Cerebellar nuclear complex (tissue), 1 donor: ENCODE data around the gene XPC.
A peak's percentile ranks its signal among the peaks of the same experiment; 100 is the strongest.
"Not testable (repeated sequence)": the region's sequence is repeated elsewhere in the genome, so short reads cannot be mapped to it uniquely, and the experiment has no call there.

ENCODE experiments used
- DNase-seq, 2 experiments: peaks; one replicate each; lab custom pipeline; 2025; lab: John Stamatoyannopoulos, UW

XPC gene

DNA sequence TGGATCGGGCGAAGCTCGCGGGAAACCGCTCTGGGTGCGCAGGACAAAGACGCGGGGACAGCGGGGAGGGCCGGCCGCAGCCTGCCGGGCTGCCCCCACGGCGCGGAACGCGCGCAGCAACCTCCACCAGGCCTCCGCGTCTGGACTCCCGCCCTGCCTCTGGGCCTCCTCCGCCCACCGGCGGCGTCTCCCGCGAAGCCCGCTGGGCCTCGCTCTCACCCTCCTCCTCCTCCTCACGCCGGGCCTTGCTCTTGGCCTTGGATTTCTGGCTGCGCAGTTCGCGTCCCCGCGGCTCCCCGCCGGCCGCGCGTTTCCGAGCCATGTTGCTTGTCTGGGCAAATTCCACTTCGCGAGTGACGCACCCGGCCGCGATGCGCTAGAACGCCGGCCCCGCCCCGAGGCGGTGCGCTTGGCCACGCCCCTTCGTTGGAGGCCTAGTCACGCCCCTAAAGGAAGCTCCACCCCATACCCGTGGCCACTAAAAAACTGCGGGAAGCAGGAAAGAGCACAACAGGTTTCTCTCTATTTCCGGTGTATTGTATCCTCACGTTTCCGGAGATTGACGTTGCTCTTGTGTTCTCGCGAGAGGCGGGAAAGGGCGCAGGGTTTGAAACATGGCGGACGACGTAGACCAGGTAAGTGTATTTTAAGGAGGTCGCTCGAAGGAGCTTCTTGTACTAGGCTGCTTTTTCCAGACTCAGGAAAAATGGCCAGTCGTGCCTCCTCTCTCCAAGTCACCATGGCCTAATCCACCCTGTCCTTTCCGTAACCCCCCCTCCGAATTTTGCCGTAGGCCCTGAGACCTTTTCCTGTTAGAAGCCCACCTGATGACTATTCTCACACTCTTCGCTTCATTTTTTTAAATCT, at the start of gene XPC, which contains the start of gene LSM3:
TSS of gene XPC (minus strand) at position 355 of the 867 bp plus-strand sequence. CDS start at position 322, 33 bp downstream.
TSS of gene LSM3 (plus strand) at position 571 of the 867 bp plus-strand sequence. CDS start at position 615, 44 bp downstream.
- DNase-seq: peak; percentile 95 to 99

DNA sequence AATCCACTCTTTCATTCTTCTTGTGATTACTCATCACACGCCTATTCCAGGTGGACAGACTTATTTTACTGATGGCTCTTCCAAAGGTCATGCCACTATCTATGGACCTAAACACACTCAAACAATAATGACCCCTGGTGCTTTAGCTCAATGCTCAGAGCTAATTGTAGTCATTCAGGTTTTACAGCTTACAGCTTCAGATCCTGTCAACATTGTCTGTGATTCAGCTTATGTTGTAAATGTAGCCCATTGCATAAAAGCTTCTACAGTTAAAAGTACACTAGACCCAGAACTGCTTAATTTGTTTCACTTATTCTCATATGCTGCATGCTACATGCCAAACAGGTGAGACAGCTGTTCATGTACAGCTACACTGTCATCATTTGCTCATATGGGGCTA, 49.5 kb upstream of the XPC start:
- no peak for DNase-seq

DNA sequence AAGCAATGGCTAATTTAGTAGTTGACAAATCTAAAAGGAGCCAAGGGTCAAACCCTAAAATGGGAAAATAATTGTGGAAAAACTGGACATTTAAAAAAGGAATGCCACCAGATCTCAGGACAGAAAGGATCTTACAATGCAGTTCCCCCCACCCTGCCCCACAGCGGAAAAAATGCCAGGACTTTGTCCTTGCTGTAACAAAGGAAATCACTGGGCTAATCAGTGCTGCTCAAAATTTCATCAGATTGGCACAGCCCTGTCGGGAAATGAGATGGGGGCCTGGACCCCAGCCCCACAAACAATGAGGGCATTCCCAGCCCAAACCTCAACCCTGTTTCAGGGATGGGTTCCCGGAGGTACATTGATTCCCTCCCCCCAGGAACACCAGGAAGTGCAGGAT, 48.0 kb upstream of the XPC start:
- not testable (repeated sequence) for DNase-seq

DNA sequence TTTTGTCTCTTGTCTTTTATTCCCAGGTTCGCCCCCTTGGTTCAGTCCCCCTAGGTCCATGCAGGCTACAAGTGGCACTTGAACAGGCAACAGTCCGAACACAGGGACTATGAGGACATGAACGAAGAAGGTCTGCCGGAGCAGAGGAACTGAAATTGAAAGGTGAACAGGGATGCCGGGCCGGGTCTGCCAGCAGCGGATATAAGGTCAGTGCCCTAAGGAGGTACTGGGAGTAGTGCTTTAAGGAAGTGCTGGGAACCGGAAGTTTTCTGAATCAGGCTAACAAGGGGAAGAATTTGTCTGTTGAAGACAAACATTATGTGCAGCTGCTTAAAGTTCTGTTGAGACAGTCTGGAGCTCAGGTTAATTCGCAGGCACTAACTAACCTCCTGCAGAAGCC, 47.0 kb upstream of the XPC start:
- DNase-seq: no peak

DNA sequence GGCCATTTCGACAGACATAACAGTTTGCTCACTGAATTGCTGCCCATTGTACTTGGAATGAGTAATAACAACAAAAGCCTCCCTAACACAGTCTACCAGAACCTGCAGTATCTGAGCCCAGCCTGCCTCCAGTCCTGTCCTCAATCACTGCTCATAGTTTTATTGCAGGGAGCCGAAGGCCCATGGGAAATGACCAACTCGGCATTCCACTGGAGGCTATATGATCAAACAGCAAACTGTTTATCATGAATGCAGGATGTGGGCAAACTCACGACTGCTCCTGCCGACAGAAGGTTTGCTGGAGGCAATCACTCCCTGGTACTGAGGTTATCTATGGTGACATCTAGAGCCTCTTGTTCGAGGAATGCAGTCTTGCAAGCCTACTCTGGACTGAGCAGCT, 46.5 kb upstream of the XPC start:
- DNase-seq: no peak

DNA sequence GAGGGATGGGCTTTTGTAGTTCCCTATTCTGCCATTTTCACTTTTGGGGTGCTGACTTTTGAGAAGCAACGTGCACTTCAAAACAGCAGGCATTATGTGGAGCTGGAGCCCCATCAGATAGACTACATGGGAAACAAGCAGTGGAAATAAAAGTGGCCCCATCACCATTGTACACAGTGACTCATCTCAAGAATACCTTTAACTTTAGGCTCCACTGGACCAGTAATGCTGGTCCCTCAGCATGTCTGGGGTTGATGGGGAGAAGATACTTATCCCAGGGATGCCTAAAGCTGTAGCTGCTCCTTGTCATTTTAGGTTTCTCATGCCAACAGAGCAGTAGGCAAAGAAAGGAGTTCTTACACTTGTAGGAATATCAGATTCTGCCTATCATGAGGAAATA, 45.2 kb upstream of the XPC start:
- no peak for DNase-seq

DNA sequence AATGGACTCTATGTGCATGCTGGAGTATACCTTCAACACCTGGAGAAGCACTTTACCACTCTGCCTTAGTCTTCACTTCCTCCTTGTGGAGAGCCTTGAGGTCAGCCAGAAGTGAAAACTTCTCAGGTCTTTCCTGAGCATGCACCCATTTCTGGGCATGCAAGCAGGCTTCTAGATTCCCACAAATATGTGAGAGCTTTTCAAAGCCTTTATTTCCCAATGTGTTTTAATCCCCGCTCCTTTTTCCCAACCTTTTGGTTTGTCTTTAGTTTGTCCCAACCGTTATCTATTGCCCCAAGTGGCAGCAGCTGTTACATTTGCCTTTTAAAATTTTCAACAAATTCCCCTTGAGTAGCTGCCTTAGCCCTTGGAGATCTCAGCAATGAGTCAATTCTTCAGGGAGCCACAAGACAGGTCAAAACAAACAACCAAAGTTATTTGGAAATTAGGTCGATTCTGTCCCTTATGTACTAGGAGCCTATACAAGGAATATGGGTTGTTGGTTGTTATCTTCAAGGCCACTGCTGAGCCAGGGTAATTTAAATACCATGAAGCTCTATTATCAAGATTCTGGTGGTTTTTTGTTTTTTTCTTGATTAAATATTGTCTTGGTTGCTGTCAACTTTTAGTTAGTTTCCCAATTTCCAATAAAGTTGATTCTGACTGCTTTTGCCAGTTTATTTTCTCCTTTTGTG, 44.6 kb upstream of the XPC start:
- no peak for DNase-seq

DNA sequence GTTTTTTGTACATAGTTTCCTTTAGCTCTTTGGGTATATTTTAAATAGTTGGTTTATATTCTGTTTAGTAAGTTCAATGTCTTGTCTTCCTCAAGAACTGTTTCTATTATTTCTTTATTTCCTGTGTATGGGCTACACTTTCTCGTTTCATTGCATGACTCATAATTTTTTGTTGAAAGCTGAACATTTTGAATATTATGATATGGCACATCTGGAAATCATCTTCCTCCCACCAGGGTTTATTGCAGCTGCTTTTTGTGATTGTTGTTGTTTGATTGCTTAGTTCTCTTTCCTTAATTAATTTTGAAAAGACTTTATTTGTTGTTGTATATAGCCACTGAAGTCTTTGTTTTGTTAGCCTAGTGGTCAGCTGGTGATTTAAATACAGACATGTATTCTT, 44.1 kb upstream of the XPC start:
- no peak for DNase-seq

DNA sequence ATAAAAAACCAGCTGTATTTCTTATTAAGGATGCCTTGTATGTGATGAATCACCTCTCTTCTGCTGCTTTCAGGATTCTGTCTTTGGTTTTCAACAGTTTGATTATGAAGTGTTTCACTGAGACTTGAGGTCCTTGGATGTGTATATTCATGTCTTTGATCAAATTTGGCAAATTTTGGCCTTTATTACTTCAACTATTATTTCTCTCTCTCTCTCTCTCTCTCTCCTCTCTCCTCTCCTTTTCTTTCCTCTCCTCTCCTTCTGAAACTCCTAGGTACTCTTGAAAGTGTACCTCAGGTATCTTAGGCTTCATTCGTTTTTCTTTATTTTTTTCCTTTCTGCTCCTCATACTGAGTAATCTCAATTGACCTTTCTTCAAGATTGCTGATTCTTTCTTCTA, 43.5 kb upstream of the XPC start:
- DNase-seq: no peak

DNA sequence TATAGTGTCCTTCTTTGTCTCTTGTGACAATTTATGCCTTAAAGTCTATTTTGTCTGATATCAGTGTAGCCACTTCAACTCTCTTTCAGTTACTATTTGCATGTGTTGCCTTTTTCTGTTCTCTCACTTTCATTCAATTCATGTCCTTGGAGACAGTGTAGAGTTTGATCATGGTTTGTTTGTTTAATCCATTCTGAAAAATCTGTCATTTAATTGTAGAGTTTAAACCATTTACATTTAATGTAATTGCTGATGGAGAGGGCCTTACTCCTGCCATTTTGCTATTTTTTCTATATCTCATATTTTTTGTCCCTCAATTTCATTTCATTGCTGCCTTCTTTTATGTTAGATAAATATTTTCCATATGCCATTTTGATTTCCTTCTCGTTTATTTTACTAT, 42.5 kb upstream of the XPC start:
- no peak for DNase-seq

DNA sequence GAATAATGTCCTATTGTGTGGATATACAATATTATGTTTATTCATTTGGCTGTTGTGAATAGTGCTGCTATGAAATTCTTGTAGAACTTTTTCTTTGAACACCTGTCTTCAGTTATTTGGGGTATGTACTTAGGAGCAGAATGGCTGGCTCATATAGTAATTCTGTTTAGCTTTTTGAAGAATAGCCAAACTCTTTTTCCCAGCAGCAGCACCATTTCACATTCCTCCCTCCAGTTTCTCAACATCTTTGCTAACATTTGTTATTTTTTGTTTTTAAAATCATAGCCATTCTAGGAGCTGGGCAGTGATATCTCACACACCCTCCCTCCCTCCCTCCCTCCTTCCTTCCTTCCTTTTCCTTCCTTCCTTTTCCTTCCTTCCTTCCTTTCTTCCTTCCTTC, 40.0 kb upstream of the XPC start:
- no peak for DNase-seq

DNA sequence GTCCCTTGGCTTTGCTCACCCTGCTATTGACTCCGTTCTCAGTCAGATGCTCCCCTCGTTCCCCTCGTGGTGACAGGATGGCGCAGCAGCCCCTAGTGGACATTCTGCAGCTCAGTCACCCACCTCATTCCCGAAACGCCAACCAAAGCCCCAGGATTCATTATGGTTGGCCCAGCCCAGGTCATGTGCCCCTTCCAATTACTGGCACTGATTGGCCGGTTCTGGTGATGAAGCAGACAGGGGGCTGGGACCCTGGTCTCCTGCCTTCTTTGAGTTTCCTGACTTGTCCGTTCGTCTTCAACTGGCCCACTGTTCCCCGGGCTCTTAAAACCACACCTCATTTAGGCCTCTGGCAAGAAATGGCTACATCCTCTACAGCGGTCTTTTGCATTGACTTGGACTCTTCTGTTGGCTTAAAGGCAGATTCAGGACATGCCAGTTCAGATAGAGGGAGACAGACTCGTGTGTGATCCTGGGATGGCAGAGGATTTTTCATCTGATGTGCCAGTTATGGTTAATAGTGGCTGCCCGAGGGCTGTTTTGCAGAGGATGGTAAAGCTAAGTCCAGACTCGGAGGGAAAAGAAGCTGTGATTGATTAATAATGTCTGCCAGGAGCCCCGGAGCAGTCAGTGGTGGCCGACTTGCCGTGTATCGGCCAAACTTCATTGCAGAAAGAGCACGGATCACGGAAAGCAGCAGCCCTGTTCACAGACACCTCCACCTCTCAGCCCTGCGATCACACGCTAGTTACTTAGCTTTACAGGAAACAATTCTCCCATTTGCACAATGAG, 38.1 kb upstream of the XPC start:
- peak; percentile 7 to 36 for DNase-seq

DNA sequence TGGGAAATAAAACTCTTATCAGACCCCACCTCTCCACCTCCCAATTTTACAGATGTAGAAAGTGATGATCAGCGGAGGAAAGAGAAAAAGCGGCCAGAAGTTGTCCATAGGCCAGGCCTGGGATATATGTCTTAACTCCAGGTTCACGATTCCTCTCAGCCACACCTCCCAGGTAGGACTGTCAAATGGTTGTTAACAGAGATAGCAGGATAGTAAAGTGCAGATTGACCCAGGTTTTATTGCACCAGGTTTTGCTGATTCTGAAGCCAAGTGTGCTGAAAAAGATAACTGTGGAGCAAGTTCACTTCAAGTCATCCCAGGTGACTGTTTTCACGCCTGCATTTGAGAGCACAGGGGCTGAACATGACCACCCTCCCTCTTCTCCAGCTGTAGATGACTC, 36.4 kb upstream of the XPC start:
- no peak for DNase-seq

DNA sequence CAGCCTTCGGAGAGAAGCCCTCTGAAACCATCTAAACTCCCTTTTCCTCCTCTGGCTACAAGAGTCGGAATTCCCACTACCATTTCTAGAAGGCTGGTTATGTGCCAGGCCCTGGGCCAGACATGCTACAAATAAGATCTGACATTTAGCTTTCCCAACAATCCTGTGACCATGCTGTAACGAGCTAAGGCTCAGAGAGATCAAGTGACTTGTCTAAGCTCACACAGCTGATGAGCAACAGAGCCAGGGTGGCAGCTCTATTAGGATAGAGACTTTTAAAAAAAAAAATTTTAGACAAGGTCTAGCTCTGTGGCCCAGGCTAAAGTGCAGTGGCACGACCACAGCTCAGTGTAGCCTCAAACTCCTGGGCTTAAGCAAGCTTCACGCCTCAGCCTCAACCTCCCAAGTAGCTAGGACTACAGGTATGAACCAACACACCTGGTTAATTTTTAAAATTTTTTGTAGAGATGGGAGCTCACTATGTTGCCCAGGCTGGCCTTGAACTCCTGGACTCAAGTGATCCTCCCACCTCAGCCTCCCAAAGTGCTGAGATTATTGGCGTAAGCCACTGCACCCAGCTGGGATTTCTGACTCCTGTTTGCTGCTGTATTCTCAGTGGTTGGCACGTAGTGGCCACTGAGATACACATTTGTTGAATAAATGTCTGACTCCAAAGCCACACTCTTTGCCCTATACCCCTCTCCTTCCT, 34.8 kb upstream of the XPC start:
- DNase-seq: no peak

DNA sequence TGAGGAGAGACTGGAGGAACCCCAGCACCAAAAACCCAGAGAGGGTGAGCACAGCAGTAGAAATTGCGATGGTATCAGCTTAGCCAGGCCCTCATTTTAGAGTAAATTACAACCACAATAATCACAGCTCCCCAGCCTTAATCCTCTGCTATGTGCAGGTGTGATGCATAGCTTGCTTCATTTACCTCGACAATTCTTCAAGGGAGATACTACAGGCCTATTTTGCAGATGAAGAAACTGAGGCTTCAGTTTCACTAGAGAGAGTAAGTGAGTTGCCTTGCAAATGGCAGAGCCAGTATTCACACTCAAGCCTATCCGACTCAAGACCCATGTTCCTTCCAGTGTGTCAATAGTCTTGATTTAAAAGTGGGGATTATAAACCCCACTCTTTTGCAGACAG, 33.6 kb upstream of the XPC start:
- DNase-seq: no peak

DNA sequence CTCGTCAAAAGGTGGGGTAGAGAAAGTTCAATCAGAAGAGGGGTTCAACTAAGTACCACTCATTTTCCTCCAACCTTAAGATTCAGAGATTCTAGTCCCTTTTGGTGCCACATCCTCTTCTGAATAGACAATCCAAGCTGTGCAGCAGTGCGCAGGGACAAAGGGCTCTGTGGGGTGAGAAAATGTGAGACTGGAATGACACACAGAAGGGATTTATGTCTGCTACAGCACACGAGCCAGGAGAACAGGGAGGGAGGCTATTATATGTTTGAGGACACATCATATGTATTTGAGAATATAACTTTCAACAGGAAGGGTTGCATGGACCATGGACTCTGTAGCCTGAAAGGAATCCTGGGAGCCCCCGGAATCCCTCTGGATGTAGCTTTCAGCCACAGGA, 33.2 kb upstream of the XPC start:
- no peak for DNase-seq

DNA sequence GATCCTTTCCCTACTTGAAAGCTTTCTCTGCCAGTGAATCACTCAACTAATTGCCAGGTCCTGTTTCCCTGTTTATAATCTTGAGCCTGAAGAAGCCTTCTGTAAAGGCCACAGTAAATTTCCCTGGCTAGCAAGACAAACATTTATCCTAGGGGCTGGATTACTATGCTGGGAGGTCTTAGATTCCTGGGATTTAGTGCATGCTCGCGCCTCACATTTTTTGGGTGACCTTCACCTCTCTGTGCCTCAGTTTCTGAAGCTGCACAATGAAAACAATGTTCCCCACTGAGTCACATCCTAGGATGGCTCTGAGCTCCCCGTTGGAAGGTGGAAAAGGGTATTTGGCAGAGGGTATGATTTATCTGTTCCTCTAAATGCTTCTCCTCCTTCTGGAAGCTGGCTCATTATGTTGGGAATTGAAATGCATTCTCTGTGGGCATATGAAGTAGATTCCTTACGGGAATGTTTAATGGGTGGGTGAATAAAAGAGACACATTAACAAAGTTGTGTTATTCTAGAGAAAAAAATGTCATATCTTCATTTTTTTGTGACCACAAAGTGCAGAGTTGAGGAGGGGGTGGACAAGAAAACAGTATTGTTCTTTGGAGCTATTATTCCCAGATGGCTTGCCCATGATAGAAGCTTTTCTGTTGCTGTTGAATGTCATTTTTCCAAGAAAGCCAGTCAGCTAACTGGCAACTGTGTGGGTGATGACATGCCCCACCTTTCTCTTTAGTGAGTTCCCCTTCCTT, 32.6 kb upstream of the XPC start:
- DNase-seq: no peak

DNA sequence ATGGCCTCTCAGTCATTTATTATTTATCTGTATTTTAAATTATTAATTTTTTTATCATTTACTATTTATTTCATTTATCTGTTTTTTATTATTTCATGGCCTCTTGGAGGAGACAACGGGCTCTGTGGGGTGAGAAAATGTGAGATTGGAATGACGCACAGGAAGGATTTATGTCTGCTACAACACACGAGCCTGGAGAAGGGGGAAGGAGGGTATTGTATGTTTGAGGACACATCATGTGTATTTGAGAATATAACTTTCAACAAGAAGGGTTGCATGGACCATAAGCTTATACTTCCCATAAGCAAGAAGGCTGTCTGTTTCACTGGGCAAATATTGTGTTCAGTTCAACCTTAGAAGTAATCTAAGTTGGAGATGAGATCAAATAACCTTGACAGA, 31.9 kb upstream of the XPC start:
- no peak for DNase-seq

DNA sequence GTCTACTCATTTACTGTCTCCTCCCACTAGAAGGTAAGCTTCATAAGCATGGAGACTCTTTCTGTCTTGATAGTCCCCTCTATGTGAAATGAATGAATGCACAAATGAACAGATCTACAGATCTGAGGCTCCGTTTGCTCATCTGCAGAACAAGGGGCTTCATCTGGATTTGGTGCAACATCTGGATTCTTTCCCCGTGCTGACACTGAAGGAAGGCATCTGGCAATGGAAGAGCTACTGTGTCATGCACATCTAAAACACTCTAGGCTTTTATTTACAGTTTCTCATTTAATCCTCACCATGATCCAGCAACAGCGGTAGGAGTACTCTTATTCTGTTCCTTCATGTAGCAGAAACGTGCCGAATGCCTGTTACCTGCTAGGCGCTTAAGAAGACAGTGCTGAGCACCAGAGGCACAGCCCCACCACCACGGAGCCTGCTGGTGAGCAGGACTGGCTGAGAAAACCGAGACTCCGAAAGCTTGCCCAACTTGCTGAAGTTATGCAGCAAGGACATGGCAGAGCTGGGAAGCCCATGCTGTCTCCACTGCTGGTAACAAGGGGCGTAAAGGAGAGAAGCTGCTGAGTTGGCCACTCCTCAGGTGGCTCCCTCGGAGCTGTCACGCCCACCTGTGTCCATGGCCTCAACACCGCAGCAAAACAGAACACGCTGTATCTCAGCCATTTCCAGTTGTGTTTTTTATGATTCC, 31.3 kb upstream of the XPC start:
- no peak for DNase-seq

DNA sequence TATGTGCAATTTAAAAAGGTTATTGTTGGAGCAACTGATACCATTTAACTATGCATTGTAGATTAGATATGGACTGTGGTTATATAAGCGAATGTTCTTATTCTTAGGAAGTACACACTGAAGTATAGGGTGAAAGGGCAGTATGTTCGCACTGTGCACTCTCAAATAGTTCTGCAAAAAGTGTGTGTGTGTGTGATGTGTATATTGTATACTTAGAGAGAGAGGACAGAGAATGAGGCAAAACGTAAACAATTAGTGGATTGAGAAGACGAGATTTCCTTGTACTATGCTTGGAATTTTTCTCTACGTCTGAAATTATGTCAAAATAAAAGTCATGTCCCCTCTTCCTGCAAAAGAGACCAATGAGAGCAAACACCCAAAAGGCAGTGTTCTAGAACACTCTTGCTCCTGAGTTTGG, 30.6 kb upstream of the XPC start:
- DNase-seq: no peak

DNA sequence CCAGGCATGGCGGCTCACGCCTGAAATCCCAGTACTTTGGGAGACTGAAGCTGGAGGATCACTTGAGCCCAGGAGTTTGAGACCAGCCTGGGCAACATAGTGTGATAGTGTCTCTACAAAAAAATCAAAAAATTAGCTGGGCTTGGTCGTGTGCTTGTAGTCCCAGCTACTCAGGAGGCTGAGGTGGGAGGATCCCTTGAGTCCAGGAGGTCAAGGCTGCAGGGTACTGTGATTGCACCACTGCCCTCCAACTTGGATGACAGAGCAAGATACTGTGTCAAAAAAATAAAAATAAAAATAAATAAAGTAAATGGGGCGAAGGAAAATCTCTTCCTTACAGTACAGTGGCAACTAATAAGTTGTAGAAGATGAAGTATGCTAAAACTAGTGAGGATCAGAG, 29.8 kb upstream of the XPC start:
- DNase-seq: no peak
